Esophagus mucosa (tissue), 1 donor: ENCODE data around the gene TMEM200B. TPM values are rescaled to one million over a fixed set of nuclear protein-coding genes. Genes with fewer than 3 reads are reported as not detected.
"Not testable (repeated sequence)": the region's sequence is repeated elsewhere in the genome, so short reads cannot be mapped to it uniquely, and the experiment has no call there.

ENCODE experiments used
- ATAC-seq: fragments of 200-7000 bp; cut with Tn5 transposase; one replicate; pipeline ENCODE4 v1.9.1; 2020
- total RNA-seq: library from RNA; stranded (reverse); gene quantifications from one replicate; pipeline ENCODE4 v1.2.4, GENCODE V29; 2023
- donor health status: DM: yes; HTN: yes; CAD: no.

The TMEM200B gene
- total RNA-seq, 1 donor from 2014 or later, result 1.4 TPM

DNA sequence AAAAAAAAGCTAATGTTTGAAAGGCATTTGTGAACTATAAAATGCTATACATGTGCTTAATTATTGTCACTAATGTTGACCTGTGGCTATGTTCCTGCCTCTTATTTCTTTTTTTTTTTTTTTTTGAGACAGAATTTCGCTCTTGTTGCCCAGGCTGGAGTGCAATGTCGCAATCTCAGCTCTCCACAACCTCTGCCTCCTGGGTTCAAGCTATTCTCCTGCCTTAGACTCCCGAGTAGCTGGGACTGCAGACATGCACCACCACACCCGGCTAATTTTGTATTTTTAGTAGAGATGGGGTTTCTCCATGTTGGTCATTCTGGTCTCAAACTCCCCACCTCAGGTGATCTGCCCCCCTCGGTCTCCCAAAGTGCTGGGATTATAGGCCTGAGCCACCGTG lies 15.7 kb downstream of the TMEM200B start:
- not testable (repeated sequence) for ATAC-seq

DNA sequence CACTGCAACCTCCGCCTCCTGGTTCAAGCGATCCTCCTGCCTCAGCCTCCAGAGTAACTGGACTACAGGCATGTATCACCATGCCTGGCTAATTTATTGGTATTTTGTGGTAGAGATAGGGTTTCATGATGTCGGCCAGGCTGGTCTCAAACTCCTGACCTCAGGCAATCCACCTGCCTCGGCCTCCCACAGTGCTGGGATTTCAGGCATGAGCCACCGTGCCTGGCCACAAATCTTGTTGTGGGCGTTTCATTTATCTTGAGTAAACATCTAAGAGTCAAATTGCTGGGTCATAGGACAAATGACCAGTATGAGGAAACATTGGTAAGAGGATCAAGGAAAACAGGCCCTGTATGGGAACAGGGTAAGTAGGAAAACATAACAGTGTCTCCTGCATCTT lies 17.9 kb downstream of the TMEM200B start:
- ATAC-seq, result no peak

DNA sequence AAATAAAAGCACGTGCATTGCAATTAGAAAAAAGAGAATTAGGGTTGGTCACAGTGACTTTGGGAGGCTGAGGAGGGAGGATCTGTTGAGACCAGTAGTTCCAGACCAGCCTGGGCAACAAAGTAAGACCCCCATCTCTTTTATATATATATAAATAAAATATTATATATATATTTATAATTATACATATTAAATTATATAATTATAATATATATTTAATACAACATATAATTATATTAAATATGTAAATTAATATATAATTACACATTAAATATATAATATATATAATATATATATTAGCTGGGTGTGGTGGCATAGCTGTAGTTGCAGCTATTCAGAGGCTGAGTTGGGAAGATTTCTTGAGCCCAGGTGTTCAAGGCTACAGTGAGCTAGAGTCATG lies 23.2 kb downstream of the TMEM200B start:
- no peak for ATAC-seq

DNA sequence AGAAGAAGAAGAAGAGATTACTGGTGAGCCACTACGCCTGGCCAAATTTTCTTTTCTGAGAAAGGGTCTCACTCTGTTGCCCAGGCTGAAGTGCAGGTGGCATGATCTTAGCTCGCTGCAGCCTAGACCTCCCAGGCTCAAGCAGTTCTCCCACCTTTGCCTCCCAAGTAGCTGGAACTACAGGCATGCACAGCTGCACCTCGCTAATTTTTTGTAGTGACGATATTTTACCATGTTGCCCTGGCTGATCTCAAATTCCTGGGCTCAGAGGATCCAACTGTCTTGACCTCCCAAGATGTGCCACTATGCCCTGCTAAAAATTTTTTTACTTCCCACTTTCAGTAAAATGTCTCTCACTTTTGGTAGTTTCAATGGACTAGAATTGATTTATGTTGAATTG lies 24.4 kb downstream of the TMEM200B start:
- no peak for ATAC-seq

DNA sequence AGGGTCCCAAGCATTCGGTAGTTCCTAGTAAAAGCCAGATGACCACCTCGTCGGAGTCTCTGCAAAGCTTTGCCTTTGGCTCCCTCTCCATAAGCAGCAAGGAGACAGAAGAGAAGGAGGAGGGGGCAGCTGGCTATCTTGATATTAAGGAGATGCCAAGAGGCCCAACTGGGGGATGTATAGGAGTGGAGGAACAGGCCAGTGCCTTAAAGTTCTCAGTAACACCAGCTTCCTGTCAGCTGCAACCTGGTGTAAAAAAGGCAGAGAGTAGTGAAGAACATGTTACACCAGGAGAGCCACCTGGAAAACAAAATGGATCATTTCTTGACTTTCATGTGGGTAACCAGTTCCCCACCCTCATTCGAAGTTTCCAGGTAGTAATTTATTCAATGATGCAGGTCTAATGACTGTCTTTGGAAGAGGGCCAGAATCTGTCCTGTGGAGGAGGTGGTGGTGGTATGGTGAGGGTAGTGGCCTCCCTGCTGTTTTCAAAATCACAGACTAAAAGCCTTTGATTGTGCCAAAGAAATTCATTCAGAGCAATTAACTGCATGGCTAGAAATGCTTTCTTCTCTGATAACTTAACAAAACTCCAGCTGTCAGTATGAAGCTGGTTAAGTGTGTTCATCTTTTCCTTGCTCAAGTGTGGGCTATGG lies 27.3 kb downstream of the TMEM200B start:
- ATAC-seq, result no peak

DNA sequence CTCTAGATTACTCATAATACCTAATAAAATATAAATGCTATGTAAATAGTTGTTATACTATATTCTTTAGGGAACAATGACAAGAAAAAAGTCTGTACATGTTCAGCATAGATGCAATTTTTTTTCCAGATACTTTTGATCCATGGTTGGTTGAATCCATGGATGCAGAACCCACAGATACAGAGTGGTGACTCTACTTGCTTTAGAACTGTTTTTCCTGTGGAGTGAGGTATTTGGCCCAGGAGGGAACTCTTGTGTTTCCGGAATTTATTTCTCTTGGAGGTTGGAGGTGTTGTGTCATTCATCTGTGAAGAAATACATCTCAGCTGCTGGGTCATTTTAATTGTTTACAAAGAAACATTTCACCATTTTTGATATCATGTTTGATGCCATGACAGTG lies 28.7 kb downstream of the TMEM200B start:
- ATAC-seq, result no peak

DNA sequence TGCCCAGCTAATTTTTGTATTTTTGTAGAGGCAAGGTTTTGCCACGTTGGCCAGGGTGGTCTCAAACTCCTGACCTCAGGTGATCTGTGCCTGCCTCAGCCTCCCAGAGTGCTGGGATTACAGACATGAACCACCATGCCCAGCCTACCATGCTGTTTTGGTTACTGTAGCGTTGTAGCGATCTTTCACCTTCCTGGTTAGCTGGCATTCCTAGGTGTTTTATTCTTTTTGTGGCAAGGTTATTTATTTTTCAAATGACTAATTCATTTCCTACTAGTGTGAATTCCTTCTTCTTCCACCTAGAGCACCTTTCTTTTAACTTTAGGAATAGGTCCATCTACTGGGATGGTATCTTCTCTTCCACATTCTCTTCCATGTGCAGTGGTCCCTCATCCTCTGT lies 29.3 kb downstream of the TMEM200B start:
- no peak for ATAC-seq

DNA sequence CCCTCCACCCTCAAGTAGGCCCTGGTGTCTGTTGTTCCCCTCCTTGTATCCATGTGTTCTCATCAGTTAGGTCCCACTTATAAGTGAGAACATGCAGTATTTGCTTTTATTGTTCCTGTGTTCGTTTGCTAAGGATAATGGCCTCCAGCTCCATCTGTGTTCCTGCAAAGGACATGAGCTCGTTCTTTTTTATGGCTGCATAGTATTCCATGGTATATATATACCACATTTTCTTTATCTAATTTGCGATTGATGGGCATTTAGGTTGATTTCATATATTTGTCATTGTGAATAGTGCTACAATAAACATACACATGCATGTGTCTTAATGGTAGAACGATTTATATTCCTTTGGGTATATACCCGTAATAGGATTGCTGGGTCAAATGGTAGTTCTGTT lies 31.0 kb downstream of the TMEM200B start:
- ATAC-seq, result not testable (repeated sequence)

DNA sequence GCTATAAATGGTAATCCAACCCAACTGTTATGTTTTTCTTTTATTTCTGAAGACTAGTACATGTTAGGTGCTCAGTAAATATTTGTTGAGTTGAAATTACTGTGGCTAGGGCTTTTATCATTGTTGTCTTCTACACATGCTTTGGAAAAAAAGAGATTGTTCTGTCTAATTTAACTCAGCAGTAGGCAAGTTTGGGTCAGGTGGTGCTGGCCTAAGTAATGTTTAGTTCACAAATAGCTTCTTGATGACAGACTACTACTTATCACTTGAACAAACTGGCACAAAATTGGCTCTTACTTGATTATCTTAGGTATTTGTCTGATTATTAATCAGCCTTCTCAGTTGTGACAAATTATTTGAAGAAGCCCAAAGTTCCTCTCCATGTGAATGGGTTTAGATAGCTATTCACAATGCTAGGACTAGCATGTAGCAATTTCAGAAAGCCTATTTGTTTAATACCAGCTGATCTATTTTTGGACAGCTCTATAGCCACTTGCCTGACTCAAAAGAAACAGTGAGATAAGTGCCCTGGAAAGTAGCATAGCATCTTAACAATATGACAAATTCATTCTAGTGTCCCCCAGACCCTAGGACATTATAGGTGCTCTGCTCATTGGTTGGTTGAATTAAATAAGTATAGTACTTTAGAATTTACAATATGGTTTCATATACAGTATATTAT lies 32.6 kb downstream of the TMEM200B start:
- ATAC-seq, result no peak

DNA sequence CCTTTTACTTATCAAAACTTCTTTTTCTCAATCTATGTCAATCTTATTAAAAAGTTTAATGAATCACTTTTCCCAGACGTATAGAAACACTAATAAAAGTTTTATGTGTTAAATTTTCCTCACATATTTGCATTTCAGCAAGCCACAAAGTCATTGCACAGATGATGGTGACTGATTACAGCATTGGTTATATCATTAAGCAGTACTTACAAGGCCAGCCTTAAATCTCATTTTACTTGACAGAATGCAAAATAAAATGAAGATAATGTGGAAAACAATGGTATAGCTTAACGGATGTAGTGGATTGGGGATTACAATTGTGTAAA lies 39.5 kb downstream of the TMEM200B start:
- no peak for ATAC-seq

DNA sequence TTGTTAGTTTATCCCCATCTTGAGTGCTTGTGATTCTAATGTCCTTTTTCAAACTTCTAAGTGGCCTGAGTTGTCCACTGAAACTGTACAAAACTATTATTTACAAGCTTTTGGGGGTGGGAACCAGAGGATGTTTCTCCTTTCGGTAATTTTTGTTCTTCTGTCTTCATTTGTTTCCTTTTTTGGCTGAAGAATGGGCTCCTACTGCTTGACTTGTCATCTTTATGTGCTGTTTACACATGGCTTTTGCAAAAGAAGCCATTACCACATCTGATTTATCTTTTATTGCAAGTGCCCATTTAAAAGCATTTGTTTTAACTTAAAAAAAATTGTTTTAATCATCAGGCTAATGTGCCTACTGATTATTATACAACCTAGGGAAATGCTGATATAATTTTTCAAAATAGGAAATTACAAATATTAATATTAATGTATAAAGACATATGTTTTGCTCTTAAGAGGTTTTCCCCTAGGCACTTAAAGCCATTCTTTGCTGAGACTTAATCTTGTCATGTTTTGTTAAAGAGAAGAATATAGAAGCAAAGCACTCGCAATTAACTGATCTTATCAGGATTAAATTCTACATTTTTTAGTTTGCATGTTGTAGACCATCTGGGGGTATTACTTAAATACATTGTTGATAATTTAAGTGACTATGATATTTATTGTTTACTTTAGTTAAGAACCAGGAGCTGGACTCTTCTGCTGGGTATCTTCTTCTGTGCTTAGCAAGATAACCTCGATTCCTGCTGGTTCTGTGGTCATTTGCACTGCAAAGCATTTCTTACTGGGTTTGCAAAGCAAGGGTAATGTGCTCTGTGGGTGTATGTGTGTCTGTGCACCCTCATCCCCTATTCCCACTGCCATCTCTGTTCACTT lies 40.1 kb downstream of the TMEM200B start:
- no peak for ATAC-seq

DNA sequence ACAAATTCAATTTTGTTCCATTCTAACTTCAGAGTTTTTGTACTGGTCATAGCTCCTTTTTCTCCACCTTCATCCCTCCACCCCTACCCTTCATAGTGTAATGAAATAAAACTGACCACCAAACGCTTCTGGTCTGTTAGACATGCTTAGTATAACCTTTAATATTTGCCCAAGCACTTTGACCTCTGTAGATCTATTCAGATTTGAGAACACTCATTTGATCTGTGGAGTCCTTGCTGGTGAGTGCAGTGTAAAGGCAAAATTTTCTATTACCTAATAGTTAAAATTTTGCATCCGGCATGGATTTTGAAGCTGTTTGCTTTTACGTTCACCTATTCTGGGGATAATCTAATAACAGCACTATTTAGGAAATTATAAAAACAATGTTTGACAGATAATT lies 41.2 kb downstream of the TMEM200B start:
- no peak for ATAC-seq

DNA sequence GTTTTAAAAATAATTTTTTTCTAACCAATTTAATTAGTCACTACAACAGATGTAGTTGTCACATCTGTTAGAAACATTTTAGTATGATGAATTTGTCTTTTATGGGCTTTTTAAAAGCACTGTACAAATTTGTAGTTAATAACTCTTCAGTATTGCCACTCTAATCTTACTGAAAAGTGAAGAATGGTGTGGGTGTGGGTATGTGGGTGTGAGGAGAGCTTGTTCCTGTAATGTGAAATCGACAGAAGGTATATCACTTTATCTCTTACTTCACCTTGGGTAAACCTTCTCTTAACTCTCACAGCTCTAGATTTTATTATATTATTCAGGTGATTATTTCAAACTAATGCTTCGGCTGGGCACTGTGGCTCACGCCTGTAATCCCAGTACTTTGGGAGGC lies 42.5 kb downstream of the TMEM200B start:
- no peak for ATAC-seq

DNA sequence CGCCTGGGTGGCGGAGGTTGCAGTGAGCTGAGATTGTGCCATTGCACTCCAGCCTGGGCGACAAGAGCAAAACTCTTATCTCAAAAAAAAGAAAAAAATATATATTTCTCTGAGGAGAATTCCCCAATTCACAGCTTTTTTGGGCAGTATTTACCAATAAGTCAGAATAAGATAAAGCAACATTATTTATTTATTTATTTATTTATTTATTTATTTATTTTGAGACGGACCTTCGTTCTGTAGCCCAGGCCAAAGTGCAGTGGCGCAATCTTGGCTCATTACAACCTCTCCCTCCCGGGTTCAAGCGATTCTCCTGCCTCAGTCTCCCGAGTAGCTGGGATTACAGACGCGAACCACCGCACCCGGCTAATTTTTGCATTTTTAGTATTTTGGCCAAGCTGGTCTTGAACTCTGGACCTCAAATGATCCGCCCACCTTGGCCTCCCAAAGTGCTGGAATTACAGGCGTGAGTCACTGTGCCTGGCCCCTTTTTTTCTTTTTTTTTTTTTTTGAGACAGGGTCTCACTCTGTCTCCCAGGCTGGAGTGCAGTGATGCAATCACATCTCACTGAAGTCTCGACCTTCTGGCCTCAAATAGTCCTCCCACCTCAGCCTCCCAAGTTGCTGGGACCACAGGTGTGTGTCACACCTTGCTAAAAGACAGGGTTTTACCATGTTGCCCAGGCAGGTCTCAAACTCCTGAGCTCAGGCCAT lies 43.6 kb downstream of the TMEM200B start:
- ATAC-seq, result not testable (repeated sequence)

DNA sequence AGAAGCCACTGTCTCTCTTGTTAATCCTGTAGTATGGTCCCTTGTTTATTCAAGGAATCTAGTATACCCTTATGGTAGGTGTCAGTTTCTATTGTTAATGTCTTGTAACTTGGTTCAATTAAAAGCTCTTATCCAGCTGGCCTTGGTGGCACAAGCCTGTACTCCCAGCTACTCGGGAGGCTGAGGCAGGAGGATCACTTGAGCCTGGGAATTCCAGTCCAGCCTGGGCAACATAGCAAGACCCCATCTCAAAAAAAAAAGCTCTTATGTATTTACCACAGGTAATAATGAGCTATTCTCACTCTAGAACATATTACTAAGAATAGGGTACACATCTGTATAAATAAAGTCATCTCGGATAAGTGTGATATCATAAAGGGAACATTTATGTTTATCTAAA lies 46.5 kb downstream of the TMEM200B start:
- ATAC-seq, result no peak

Other genes with a start within 250 kb of the TMEM200B start
- 33.0 TPM for gene EPB41, start 209.3 kb downstream of the TMEM200B start, total RNA-seq
- 47.6 TPM for gene SRSF4, start 58.0 kb upstream of the TMEM200B start, total RNA-seq
- 21.0 TPM for gene MECR, start 107.0 kb upstream of the TMEM200B start, total RNA-seq
- gene PTPRU, start 112.6 kb upstream of the TMEM200B start, total RNA-seq, result 6.2 TPM